Cardiac fibroblast (primary cell): ENCODE measurements around the gene TRIM54.

ENCODE experiments used
- DNase-seq, 2 donors: peaks; one replicate each; pipeline versions ENCODE4 v3.0.0 to v3.0.0-alpha.2; 2010; ENCODE audit warnings: low read depth in 2 of 2
- H3K4me3 ChIP-seq, 2 donors: replicated peaks in 1 of 2; 1 replicate in 1 of 2; 2 replicates in 1 of 2; pipeline ENCODE4 v1.5.1; 2011; ENCODE audit warnings: low read depth in 2 of 2, low read length in 2 of 2, mild to moderate bottlenecking in 2 of 2, moderate library complexity in 1 of 2
- CTCF ChIP-seq: IDR thresholded peaks from one replicate; pipeline ENCODE4 v1.5.1; 2011; ENCODE audit warnings: low read depth, mild to moderate bottlenecking, low read length, inconsistent platforms

The TRIM54 gene

GRCh38 chr2:27305516-27305915 lies 23.3 kb downstream of the TRIM54 start:
- DNase-seq = no peak
- no peak for TF ChIP-seq CTCF
- no peak overlapping the region for H3K4me3 ChIP-seq

GRCh38 chr2:27306136-27306535 lies 23.9 kb downstream of the TRIM54 start:
- DNase-seq = no peak
- H3K4me3 ChIP-seq = no peak overlapping the region
- TF ChIP-seq CTCF = peak; percentile 1

- TF ChIP-seq CTCF = no peak
- H3K4me3 ChIP-seq = no peak overlapping the region
- DNase-seq = no peak
Measured at GRCh38 chr2:27306573-27307286, 24.5 kb downstream of the TRIM54 start.

- no peak for DNase-seq
- TF ChIP-seq CTCF = no peak
- no peak overlapping the region for H3K4me3 ChIP-seq
Measured at GRCh38 chr2:27307287-27307544, 25.0 kb downstream of the TRIM54 start.

GRCh38 chr2:27307545-27308358 lies 25.5 kb downstream of the TRIM54 start:
- TF ChIP-seq CTCF = no peak
- no peak overlapping the region for H3K4me3 ChIP-seq
- no peak for DNase-seq

- H3K4me3 ChIP-seq = no peak within 1 kb of the TSS
- no peak for TF ChIP-seq CTCF
- DNase-seq = peak; percentile 47
Measured at GRCh38 chr2:27308359-27308881, 26.2 kb downstream of the TRIM54 start, which contains the start of gene UCN. Gene UCN (minus strand): TSS chr2:27308445. CDS start chr2:27307895, 550 bp downstream.
